NCI-H1092 treated with DMSO at 0.1 percent for 48 hours (cell line): ENCODE results near the gene GABRD.
A peak's percentile ranks its signal among the peaks of the same experiment; 100 is the strongest.

Experiments used
- DNase-seq: peaks from one replicate; lab custom pipeline; 2025; lab: John Stamatoyannopoulos, UW

The GABRD gene

GRCh38 chr1:2053784-2054376, 34.7 kb downstream of the GABRD start:
- DNase-seq, result no peak

DNA sequence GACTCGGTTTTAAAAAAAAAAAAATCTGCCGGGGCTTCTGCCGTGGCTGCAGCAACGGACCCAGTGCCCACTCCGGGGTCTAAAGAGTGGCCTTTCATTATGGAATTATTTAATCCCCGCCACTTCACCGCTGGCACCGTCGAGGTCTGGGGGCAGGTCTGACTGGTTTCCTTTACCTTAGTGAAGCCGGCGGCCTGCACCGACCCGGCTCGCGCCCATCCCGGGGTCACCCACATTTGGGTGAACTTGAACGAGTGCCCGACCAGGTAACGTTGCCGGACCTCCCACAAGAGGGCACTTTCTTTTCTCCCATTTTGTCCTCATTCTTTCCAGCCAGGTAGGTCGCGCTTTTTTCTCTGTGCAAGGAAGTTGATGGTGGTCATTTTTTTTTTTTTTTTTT, 35.4 kb downstream of the GABRD start:
- DNase-seq, result no peak

DNA sequence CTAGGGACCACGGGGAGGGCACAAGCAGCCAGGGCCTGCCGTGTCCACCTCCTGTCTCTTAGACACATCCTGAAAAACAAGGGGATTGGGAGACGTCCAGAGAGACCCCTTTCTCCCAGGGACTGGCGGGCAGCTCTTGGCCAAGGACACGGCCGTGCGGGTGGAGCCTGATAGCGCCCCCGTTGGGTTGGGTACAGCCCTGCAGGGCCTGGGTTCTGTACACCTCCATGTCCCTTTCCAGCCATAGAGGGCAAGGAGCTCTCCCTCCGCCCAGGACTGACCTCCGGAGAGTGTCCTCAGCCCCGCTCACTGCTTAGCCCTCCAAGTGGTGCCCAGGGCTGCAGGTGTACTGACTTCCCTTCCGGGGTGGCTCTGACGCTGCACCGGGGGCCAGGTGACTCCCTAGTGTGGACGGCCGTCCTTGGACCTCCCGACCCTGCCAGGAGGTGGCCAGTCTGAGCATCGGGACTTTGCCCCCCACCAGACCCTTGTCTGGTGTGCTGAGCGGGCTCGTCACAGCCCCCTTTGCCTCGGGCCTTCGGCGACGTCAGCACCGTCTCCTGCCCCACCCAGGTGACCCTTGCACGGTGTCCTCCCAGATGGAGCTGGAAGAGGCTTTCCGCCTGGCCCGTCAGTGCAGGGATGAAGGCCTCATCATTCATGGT, 36.9 kb downstream of the GABRD start:
- no peak for DNase-seq

DNA sequence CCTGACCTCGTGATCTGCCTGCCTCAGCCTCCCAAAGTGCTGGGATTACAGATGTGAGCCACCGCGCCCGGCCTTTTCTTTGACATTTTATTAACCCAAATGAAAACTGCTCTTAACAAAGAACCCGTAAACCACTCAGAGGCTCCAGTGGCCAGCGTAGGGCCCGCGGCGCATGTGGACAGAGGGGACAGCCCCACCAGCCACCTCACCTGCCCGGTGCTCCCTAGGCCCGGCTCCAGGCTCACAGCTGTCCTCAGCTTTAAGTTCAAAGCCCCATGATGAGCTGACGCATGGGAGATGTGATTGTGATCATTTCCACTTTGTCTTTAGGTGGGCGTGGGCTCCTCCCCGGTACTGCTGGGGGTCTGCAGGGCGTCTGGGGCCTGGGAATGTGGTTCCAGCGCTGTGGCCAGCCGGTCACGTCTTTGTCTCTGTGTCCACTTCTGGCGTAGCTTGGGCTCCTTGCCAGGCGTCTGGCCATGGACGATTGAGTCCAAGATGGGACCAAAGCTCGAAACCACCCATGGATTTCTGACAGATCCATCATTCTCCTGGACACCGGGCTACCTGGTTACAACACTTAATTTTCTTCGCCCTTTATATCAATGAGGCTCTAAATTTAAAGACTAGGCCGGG, 37.9 kb downstream of the GABRD start:
- DNase-seq, result no peak

DNA sequence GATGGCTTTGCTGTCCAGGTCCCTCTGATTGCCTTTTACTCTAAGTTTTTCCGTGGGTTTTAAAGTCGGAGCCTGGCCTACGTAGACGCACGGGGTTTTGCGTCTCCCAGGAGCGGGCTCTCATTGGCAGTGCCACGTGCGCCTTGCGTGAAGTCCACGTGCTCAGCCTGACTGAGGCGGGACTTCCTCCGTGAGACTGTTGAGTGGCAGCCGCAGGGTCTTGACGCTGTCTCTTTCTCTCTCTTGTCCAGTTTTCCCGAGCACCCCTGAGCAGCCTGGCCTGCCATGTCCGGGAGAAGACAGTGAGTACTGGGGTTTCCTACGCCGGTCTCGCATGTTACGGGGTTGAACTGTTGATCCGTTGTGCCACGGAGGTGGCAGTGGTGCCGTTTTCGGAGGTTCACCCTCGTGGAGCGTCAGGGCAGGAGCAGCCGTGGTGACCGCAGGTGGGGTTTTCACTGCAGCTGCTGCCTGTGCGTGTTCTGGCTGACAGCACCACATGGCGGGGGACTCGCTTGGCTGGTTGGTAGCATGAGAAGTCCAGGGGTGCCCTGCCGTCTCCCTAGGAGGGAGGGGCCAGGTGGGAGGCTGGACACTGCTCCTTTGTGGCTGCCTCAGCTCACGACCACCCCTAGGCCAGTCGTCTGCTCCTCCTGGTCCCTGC, 40.3 kb downstream of the GABRD start:
- DNase-seq, result no peak

DNA sequence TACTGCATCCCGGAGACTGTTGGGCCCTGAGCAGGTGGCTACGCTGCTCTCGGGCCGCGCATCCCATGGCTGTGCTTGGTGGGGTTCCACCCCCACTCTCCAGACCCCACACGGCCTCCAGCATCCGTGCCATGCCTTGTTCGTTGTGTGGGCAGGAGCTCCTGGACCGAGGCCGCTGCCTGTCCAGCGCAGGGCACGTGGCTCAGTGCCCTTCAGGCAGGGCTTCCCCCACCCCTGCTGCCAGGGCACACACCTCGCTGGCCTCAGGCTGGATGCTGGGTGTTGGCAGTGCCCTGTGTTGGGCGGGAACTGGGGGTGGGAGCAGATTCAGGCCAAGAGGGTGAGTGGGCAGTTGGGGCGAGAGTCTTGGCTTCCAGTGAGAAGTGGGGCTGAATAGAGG, 40.9 kb downstream of the GABRD start:
- DNase-seq, result no peak

GRCh38 chr1:2060535-2060934, 41.4 kb downstream of the GABRD start:
- DNase-seq, result no peak

GRCh38 chr1:2061065-2061778, 42.1 kb downstream of the GABRD start:
- no peak for DNase-seq

GRCh38 chr1:2065699-2066098, 46.6 kb downstream of the GABRD start:
- DNase-seq, result no peak

- no peak for DNase-seq
These were observed 48.2 kb downstream of the GABRD start for GRCh38 chr1:2067393-2067792.

GRCh38 chr1:2067981-2068380, 48.8 kb downstream of the GABRD start:
- DNase-seq, result no peak

DNA sequence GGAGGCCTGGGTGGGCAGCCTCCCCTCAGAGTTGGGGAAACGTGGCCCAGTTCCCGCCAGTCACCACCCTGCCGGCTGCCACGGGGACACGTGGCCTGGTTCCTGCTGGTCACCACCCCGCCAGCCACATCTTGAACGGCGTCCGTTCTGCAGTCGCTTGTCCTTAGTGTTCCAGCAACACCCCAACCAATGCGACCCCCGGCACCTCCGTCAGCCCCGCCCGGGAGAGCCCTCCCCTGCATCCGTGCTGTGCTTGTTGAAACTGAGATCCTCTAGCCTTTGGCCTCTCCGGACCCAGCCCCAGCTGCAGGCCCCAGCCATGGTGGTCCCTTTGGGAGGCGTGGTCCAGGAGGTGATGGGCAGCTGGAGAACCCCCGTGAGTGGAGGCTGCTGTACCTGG, 49.8 kb downstream of the GABRD start:
- no peak for DNase-seq

- no peak for DNase-seq
These were observed 50.9 kb downstream of the GABRD start for GRCh38 chr1:2070016-2070415.

- no peak for DNase-seq
These were observed 51.8 kb downstream of the GABRD start for GRCh38 chr1:2070800-2071530.

DNA sequence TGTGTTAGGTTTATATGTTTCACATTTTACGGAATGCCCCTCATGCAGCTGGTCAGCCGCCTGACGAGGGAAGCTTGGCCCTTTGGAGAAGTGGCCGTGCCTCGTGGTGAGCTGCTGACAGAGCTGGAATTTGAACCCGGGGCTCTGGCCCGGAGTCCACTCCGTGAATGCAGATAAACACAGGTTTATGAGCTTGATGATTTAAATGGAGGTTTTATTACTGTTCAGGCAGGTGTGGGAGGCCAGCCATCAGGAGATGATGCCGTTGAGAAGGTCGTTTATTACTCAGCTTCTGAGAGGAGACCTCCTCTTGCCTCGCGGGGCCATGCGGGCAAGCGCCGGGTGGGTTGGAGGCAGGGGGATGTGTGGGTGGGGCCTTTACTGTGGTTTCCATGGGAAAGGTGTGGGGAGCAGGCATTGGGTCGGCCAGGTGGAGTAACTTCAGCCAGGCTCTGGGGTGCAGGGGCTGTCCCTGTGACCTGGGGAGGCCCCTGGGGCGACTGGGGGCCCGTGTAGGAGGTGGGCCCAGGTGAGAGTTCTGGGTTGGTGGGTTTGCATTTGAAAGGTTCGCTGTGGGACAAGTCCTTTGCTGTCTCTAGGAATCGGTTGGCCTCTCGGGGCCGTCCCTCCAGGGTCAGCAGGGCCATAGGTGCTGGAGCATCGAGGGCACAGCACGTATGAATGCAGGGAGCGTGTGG, 53.1 kb downstream of the GABRD start:
- no peak for DNase-seq

GRCh38 chr1:2072891-2073290, 53.7 kb downstream of the GABRD start:
- DNase-seq, result no peak

DNA sequence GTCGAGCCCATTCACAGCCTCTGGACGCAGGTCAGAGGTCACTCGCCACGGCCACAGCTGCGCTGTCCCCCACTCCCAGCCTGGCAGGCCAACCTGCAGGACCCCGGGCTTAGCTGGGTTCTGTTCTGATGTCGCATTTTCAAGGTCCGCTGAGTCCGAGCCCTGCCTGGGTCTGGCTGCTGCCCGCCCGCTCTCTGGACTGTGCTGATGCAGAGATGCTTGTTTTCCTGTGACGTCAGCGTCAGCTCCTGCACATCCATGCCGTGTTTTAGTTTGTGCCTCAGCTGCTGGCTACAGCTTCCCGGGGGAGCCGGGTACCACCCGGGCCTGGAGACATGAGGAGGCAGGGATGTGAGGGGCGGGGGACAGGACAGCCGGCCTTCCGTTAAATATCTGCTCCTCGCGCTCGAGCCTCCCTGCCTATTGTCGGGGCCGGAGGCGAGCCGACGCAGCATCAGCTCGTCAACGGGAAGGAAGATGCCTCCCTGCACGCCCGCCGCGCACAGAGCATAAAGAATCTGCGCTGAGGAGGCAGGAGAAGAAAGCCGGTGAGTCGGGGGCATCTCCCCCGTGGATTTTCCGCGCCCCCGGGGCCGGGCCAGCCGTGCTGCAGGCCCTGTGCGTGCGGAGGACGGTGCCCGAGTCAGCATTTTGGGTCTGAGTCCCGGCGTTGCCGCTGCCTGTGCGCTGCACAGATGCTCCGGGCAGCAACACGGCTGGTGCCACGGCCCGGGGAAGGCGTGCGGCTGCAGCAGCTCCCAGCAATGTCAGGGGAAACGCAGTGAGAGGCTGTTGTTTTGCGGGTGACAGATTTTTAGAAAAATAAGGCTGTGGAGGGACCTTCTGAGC, 54.5 kb downstream of the GABRD start:
- DNase-seq, result peak; percentile 18

- DNase-seq, result no peak
These were observed 55.3 kb downstream of the GABRD start for GRCh38 chr1:2074396-2074795.

DNA sequence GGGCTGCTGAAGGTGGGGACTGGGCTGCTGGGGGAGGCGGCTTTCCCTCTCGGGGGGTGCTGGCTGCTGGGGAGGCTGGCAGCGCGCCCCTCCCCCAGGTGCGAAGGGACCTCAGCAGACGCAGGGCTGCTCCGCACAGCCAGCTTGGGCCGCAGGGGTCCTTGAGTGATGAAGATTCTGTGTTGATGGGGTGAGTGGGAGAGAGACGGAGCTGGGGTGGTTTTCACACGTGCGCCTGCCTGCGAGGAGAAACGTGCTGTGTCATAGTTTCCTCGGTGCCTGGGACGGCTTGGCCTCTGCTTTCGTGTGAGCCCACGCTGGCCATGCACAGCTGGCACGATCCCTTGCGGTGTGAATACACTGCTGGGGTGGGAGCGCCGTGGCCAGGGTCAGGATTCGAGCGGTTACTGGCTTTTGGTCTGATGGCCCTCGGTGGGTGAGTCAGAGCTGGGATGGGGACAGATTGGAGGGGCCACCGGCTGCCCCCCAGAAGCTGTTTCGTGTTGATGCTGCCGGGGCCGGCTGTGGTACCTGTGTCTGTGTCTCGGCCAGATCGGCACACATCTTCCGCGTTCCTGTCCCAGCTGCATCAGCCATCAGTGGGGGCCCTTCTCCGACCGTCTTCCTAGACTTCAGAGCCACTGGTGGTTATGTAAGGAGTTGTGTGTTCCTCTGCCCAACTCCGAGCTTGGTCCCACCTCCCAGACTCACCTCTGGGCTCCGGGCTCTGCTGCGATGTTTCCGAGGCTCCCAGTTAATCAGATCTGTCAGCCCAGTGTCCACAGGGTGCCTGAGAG, 56.0 kb downstream of the GABRD start:
- no peak for DNase-seq
